ENCODE data around the gene BPIFB2. TPM values are rescaled to one million over a fixed set of nuclear protein-coding genes. Genes with fewer than 3 reads are reported as not detected.

The BPIFB2 gene
- polyA plus RNA-seq, 1 of the 3 experiments (the other 2 are of a cell fraction): not detected

GRCh38 chr20:33038243-33038642 is 30.7 kb downstream of the BPIFB2 start:
- DNase-seq: no peak
- no peaks in the 10 kb centered on the region for H3K36me3 ChIP-seq (replicated peaks in 1 of 2; ENCODE audit: control insufficient read depth in 1 of 2, insufficient read depth in 2 of 2, low read length in 1 of 2)
- no peak overlapping the region for H2AFZ ChIP-seq (ENCODE audit: low read depth)
- H3K79me2 ChIP-seq (ENCODE audit: insufficient read depth): no peaks in the 10 kb centered on the region
- POLR2A ChIA-PET: no interaction called here
- H3K27ac ChIP-seq (ENCODE audit: low read depth in 2 of 2, low read length in 1 of 2): no peak overlapping the region
- H3F3A ChIP-seq (replicated peaks; ENCODE audit: insufficient read depth): no peaks in the 10 kb centered on the region
- H4K20me1 ChIP-seq (ENCODE audit: insufficient read depth): no peaks in the 10 kb centered on the region
- H3K9me3 ChIP-seq: no peaks in the 10 kb centered on the region
- no peak overlapping the region for H3K4me3 ChIP-seq (ENCODE audit: low read depth in 2 of 2, low read length in 1 of 2)
- no peak for TF ChIP-seq FOXJ3 (CRISPR knock-in tag; IDR thresholded peaks at IDR 0.05)
- TF ChIP-seq RXRA (IDR thresholded peaks at IDR 0.05; ENCODE audit: borderline replicate concordance, low read depth): no peak
- no peak for TF ChIP-seq ELF1 (IDR thresholded peaks at IDR 0.05)
- no peak for TF ChIP-seq MEF2A (IDR thresholded peaks at IDR 0.05; ENCODE audit: borderline replicate concordance, low read depth)
- TF ChIP-seq ZBTB33 (IDR thresholded peaks at IDR 0.05; ENCODE audit: borderline replicate concordance, low read depth): no peak
- TF ChIP-seq RCOR1 (IDR thresholded peaks at IDR 0.05; ENCODE audit: low read length): no peak
- TF ChIP-seq TCF12 (IDR thresholded peaks at IDR 0.05): no peak
- no peak for TF ChIP-seq YY1 (IDR thresholded peaks at IDR 0.05; ENCODE audit: low read depth)
- TF ChIP-seq TEAD4 (IDR thresholded peaks at IDR 0.05; ENCODE audit: borderline replicate concordance, insufficient read depth): no peak
- no peak for TF ChIP-seq GABPA (IDR thresholded peaks at IDR 0.05; ENCODE audit: low read depth)
- no peak for TF ChIP-seq FOSL2 (IDR thresholded peaks at IDR 0.05; ENCODE audit: borderline replicate concordance, low read depth)
- no peak for TF ChIP-seq MAX (IDR thresholded peaks at IDR 0.05; ENCODE audit: low read depth)
- TF ChIP-seq MXI1 (IDR thresholded peaks at IDR 0.05; ENCODE audit: low read depth, low read length): no peak
- no peak for TF ChIP-seq POLR2AphosphoS5 (IDR thresholded peaks at IDR 0.05; ENCODE audit: low read depth, low read length)
- no peak for TF ChIP-seq RFX5 (IDR thresholded peaks at IDR 0.05; ENCODE audit: low read length)
- TF ChIP-seq NRF1 (IDR thresholded peaks at IDR 0.05; ENCODE audit: low read depth, low read length): no peak
- TF ChIP-seq EP300 (IDR thresholded peaks at IDR 0.05; ENCODE audit: borderline replicate concordance in 1 of 2, low read depth in 1 of 2, low read length in 1 of 2): no peak
- CTCF ChIA-PET: no interaction called here
- H3K4me2 ChIP-seq: no peak overlapping the region
- 10% methylated on average over 4 of the region's 4 CpGs for WGBS (ENCODE audit: low lambda C conversion rate)
- H3K9me2 ChIP-seq: no peaks in the 10 kb centered on the region
- H3K9ac ChIP-seq: no peak overlapping the region
- H3K4me1 ChIP-seq (ENCODE audit: control insufficient read depth in 1 of 2, insufficient read depth in 2 of 2, low read depth in 1 of 2, low read length in 1 of 2): no peaks in the 10 kb centered on the region
- no peaks in the 10 kb centered on the region for H3K27me3 ChIP-seq (ENCODE audit: insufficient read depth)

GRCh38 chr20:33042430-33042829 is 34.9 kb downstream of the BPIFB2 start:
- Histone ChIP-seq H3K27me3 (ENCODE audit: insufficient read depth) (no peaks in the 10 kb centered on the region), H4K20me1 (ENCODE audit: insufficient read depth) (no peaks in the 10 kb centered on the region), H3F3A (replicated peaks; ENCODE audit: insufficient read depth) (no peaks in the 10 kb centered on the region), H3K36me3 (replicated peaks in 1 of 2; ENCODE audit: control insufficient read depth in 1 of 2, insufficient read depth in 2 of 2, low read length in 1 of 2) (no peaks in the 10 kb centered on the region), H3K79me2 (ENCODE audit: insufficient read depth) (no peaks in the 10 kb centered on the region), H3K27ac (ENCODE audit: low read depth in 2 of 2, low read length in 1 of 2) (no peak overlapping the region), H3K4me2 (no peak overlapping the region), H2AFZ (ENCODE audit: low read depth) (no peak overlapping the region), H3K9me3 (no peaks in the 10 kb centered on the region), H3K9ac (no peak overlapping the region), H3K4me1 (ENCODE audit: control insufficient read depth in 1 of 2, insufficient read depth in 2 of 2, low read depth in 1 of 2, low read length in 1 of 2) (no peaks in the 10 kb centered on the region), H3K9me2 (no peaks in the 10 kb centered on the region), H3K4me3 (ENCODE audit: low read depth in 2 of 2, low read length in 1 of 2) (no peak overlapping the region)
- 17% methylated on average over 3 of the region's 3 CpGs for WGBS (ENCODE audit: low lambda C conversion rate)
- no peak for TF ChIP-seq JUND (IDR thresholded peaks at IDR 0.05)
- CTCF ChIA-PET: no interaction called here
- POLR2A ChIA-PET: no interaction called here
- no peak for DNase-seq

All from SK-N-SH (cell line).